ENCODE measurements around the gene CEP162.
"Not testable (repeated sequence)": the region's sequence is repeated elsewhere in the genome, so short reads cannot be mapped to it uniquely, and the experiment has no call there.

Gene CEP162

GRCh38 chr6:84204011-84204410, 23.4 kb downstream of the CEP162 start:
- no peak for TF ChIP-seq ZNF274 (IDR thresholded peaks at IDR 0.05; ENCODE audit: low read depth, low read length)
- H3K4me3 ChIP-seq (ENCODE audit: low read length) = no peak overlapping the region

GRCh38 chr6:84199987-84200386, 27.5 kb downstream of the CEP162 start:
- H3K4me3 ChIP-seq (ENCODE audit: low read length) = not testable (repeated sequence)

DNA sequence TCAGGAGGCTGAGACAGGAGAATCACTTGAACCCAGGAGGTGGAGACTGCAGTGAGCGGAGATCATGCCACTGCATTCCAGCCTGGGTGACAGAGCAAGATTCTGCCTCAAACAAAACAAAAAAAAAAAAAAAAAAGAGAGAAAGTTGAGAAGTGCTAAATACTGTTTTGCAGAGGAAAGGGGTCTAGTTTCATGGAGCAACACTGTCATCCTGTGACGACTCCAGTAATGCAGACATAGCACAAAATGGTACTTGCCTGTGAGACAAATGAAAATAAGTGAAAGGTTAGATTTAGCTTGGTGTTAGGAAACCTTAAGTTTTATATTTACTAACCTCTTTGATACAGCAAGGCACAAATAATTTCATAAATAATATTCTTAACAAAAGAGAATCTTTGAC, 29.7 kb downstream of the CEP162 start:
- no peak for TF ChIP-seq ZNF274 (IDR thresholded peaks at IDR 0.05; ENCODE audit: low read depth, low read length)
- H3K4me3 ChIP-seq (ENCODE audit: low read length) = no peak overlapping the region

DNA sequence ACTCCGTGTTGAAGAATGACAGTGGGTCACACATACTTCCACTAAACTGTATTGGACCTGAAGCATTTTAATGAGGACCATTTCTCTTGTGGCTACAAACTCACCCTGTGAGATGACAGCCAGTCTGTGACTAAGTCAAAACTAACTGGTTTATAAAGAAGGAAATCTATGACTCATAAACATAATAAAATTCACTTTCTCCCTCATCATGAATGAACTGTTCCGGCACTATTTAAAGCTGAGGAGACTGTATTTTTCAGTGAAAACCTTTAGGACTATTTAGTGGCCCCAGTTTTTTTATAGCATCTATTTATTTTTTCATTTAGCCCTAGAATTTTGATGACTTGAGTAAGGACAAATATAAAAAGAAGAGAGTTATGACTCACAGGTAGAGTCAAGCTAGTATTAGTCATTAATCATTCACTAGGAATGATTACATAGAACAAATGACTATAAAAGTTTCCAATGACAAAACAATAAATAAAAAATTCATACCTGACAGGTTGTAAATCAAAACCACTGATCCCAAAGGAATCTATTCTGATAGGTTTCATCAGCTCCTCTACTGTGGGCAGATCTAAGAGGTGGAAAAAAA, 34.2 kb downstream of the CEP162 start:
- no peak for TF ChIP-seq ZNF274 (IDR thresholded peaks at IDR 0.05; ENCODE audit: low read depth, low read length)
- H3K4me3 ChIP-seq (ENCODE audit: low read length) = no peak overlapping the region

DNA sequence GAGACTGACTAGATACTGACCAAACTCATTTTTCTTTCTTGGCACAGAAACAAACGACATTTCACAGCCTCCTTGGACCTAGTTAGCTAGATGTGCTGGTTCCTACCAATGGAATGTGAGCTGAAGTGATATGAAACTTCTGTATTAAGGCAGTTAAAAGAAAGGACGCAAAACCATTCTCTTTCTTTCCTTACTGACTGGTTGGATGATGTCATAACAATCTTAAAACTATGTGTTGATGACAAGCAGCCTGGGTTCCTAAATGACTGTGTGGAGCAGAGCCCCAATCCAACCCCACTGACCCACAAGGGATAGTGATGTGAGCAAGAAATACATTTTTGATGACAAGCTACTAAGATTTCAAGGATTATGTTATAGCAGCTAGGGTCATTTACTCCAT, 35.6 kb downstream of the CEP162 start:
- no peak overlapping the region for H3K4me3 ChIP-seq (ENCODE audit: low read length)
- TF ChIP-seq ZNF274 (IDR thresholded peaks at IDR 0.05; ENCODE audit: low read depth, low read length) = no peak

DNA sequence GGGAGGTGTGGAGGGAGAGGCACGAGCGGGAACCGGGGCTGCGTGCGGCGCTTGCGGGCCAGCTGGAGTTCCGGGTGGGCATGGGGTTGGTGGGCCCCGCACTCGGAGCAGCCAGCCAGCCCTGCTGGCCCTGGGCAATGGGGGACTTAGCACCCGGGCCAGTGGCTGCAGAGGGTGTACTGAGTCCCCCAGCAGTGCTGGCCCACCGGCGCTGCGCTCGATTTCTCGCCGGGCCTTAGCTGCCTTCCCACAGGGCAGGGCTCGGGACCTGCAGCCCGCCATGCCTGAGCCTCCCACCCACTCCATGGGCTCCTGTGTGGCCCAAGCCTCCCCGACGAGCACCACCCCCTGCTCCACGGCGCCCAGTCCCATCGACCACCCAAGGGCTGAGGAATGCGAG, 38.1 kb downstream of the CEP162 start:
- H3K4me3 ChIP-seq (ENCODE audit: low read length) = not testable (repeated sequence)

DNA sequence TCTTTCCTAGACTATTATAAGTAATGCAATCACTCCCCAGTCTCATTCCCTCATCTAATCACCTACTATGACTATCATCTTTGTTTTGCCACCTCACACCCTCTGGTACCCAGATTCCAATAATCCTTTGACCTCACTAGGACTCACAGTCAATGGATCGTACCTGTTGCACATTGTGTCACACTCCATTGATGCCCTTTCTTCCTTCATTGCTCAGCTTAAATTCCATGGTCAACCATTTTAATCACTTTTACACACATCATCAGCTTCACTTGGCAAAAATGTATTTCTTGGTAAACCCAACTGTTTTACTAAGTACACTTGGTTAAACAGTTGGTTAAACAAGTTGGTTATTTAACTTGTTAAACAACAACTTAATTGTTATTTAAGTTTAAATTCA, 44.0 kb downstream of the CEP162 start:
- no peak for TF ChIP-seq ZNF274 (IDR thresholded peaks at IDR 0.05; ENCODE audit: low read depth, low read length)

GRCh38 chr6:84182001-84182400, 45.4 kb downstream of the CEP162 start:
- H3K4me3 ChIP-seq (ENCODE audit: low read length) = no peak overlapping the region
- TF ChIP-seq ZNF274 (IDR thresholded peaks at IDR 0.05; ENCODE audit: low read depth, low read length) = no peak

More for the DNA sequence above, 44.0 kb downstream of the CEP162 start:
- no peak overlapping the region for H3K4me3 ChIP-seq (ENCODE audit: low read length)

- TF ChIP-seq ZNF274 (IDR thresholded peaks at IDR 0.05; ENCODE audit: low read depth, low read length) = no peak
- no peak overlapping the region for H3K4me3 ChIP-seq (ENCODE audit: low read length)
These were observed 50.2 kb downstream of the CEP162 start for GRCh38 chr6:84177241-84177640.

DNA sequence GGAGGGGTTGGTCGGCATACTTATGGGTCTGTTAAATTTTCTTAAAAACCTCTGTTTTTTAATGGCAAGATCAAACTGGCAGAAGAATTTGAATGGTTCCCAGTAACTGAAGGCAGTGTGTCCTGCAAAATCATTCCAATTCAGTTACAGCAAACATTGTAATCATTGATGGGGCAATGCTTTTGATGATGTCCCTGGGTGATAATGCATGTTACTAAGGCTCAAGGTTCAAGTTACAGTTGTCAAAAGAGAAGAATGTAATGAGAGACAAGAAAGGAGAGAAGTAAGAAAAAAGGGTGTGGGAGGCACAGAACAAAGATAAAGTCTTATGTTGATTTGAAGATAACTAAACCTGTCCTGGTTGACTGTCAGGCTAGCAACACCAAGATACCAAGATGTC, 54.9 kb downstream of the CEP162 start:
- H3K4me3 ChIP-seq (ENCODE audit: low read length) = no peak overlapping the region
- TF ChIP-seq ZNF274 (IDR thresholded peaks at IDR 0.05; ENCODE audit: low read depth, low read length) = no peak

- no peak for TF ChIP-seq ZNF274 (IDR thresholded peaks at IDR 0.05; ENCODE audit: low read depth, low read length)
- H3K4me3 ChIP-seq (ENCODE audit: low read length) = no peak overlapping the region
These were observed 55.4 kb downstream of the CEP162 start for GRCh38 chr6:84172080-84172479.

GRCh38 chr6:84167457-84167856, 60.0 kb downstream of the CEP162 start:
- H3K4me3 ChIP-seq (ENCODE audit: low read length) = no peak overlapping the region
- no peak for TF ChIP-seq ZNF274 (IDR thresholded peaks at IDR 0.05; ENCODE audit: low read depth, low read length)

DNA sequence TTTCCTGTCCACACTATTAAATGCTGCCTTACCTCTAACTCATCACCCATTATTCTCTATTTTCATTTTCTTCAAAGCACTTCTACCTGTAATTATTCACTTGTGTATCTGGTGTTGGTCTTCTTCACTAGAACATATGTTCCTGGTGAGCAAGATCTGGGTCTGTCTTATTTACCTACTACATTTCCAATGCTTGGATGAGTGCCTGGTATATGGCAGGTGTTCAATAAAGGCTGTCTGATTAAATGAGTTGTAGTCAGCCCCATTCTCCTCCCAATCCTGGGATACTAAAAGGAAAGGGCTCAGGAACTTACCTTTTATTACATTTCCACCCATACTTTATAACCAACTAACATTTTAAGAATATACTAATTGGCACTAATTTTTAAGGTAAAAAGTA, 61.0 kb downstream of the CEP162 start:
- no peak for TF ChIP-seq ZNF274 (IDR thresholded peaks at IDR 0.05; ENCODE audit: low read depth, low read length)
- no peak overlapping the region for H3K4me3 ChIP-seq (ENCODE audit: low read length)

DNA sequence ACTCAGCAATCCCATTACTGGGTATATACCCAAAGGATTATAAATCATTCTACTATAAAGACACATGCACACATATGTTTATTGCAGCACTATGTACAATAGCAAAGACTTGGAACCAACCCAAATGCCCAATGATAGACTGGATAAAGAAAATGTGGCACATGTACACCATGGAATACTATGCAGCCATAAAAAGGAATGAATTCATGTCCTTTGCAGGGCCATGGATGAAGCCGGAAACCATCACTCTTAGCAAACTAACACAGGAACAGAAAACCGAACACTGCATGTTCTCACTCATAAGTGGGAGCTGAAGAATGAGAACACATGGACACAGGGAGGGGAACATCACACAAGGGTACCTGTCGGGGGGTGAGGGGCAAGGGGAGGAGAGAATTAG, 63.1 kb downstream of the CEP162 start:
- not testable (repeated sequence) for H3K4me3 ChIP-seq (ENCODE audit: low read length)

DNA sequence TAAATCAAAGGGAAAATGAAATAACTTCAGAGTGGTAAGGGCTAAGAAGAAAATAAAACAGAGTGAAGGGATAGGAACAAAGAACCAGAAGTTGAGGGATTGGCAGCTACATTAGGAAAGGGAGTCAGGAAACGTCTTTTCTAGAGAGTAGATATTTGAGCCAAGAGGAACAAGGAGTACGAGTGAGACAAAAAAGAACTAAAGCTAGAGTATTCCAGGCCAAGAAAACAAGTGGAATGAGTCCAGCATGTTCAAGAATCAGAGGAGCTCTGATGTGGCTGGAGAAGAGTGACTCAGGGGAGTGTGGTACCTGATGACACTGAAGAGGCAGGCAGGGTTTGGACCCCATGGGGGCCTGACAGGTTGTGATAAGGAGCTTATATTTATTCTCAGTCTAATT, 66.3 kb downstream of the CEP162 start:
- H3K4me3 ChIP-seq (ENCODE audit: low read length) = no peak overlapping the region
- TF ChIP-seq ZNF274 (IDR thresholded peaks at IDR 0.05; ENCODE audit: low read depth, low read length) = no peak

DNA sequence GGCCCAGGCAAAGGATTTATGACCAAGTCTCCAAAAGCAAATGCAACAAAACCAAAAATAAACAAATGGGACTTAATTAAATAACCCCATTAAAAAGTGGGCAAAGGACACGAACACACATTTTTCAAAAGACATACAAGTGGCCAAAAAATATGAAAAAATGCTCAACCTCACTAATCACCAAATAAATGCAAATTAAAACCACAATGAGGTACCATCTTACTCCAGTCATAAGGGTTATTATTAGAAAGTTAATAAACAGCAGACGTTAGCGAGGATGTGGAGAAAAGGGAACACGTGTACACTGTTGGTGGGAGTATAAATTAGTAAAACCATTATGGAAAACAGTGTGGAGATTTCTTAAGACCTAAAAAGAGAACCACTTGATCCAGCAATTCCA, 71.1 kb downstream of the CEP162 start:
- H3K4me3 ChIP-seq (ENCODE audit: low read length) = no peak overlapping the region
- TF ChIP-seq ZNF274 (IDR thresholded peaks at IDR 0.05; ENCODE audit: low read depth, low read length) = no peak

- H3K4me3 ChIP-seq (ENCODE audit: low read length) = no peak overlapping the region
- no peak for TF ChIP-seq ZNF274 (IDR thresholded peaks at IDR 0.05; ENCODE audit: low read depth, low read length)
These were observed 75.8 kb downstream of the CEP162 start for GRCh38 chr6:84151669-84152068.

All from GM08714 (cell line).